Stimulated activated CD8-positive, alpha-beta memory T cell treated with anti-CD3 and anti-CD28 coated beads, Interleukin-7, amount 100 ng/mL, for 4 hours (primary cell): ENCODE measurements around the gene PAX9.

Experiments
- DNase-seq, 2 donors: peaks; one replicate each; pipeline ENCODE4 v3.0.0-alpha.2; 2020; ENCODE audit warnings: low read depth in 2 of 2

The PAX9 gene

GRCh38 chr14:36661506-36662257 is at the start of gene PAX9:
PAX9 (plus strand) TSS chr14:36661860; CDS start chr14:36662090, 230 bp downstream.
- no peak for DNase-seq

GRCh38 chr14:36617824-36618223 is 43.8 kb upstream of the PAX9 start:
- no peak for DNase-seq

- no peak for DNase-seq
These were observed 43.0 kb upstream of the PAX9 start for GRCh38 chr14:36618641-36619040.

- DNase-seq: no peak
These were observed 42.5 kb upstream of the PAX9 start for GRCh38 chr14:36619131-36619530.

GRCh38 chr14:36619853-36620252 is 41.8 kb upstream of the PAX9 start:
- no peak for DNase-seq

GRCh38 chr14:36625014-36625413 is 36.6 kb upstream of the PAX9 start:
- no peak for DNase-seq

GRCh38 chr14:36625436-36625835 is 36.2 kb upstream of the PAX9 start:
- DNase-seq: no peak

- no peak for DNase-seq
These were observed 35.5 kb upstream of the PAX9 start for GRCh38 chr14:36626151-36626550.

- no peak for DNase-seq
These were observed 33.7 kb upstream of the PAX9 start for GRCh38 chr14:36627981-36628380.

GRCh38 chr14:36633580-36633979 is 28.1 kb upstream of the PAX9 start:
- DNase-seq: no peak

GRCh38 chr14:36646664-36647416 is 14.8 kb upstream of the PAX9 start:
- no peak for DNase-seq

- no peak for DNase-seq
These were observed 14.2 kb upstream of the PAX9 start for GRCh38 chr14:36647417-36647823.

- no peak for DNase-seq
These were observed 13.6 kb upstream of the PAX9 start for GRCh38 chr14:36647824-36648753.

- DNase-seq: no peak
These were observed 11.6 kb upstream of the PAX9 start for GRCh38 chr14:36649872-36650650.

GRCh38 chr14:36652542-36653201 is 9.0 kb upstream of the PAX9 start:
- no peak for DNase-seq

GRCh38 chr14:36653413-36653812 is 8.2 kb upstream of the PAX9 start:
- no peak for DNase-seq

GRCh38 chr14:36653962-36654793 is 7.5 kb upstream of the PAX9 start:
- DNase-seq: no peak

- DNase-seq: no peak
These were observed 6.8 kb upstream of the PAX9 start for GRCh38 chr14:36654794-36655381.

GRCh38 chr14:36655571-36655962 is 6.1 kb upstream of the PAX9 start:
- DNase-seq: no peak
